GM12891 (cell line): Measurements from ENCODE around the gene GALNT13.

Source experiments
- PAX5 ChIP-seq: IDR thresholded peaks from 2 replicates; pipeline ENCODE4 v1.6.1; 2011; ENCODE audit warnings: low read length, moderate library complexity, mild to moderate bottlenecking; ENCODE audit not compliant: insufficient read depth, severe bottlenecking
- POLR2A ChIP-seq: IDR thresholded peaks from 2 replicates; pipeline ENCODE4 v1.6.1; 2011; ENCODE audit warnings: low read depth, low read length, control low read depth
- POLR2AphosphoS5 ChIP-seq: IDR thresholded peaks from 2 replicates; pipeline ENCODE4 v1.6.1; 2011; ENCODE audit warnings: low read depth, low read length, control low read depth
- POU2F2 ChIP-seq: IDR thresholded peaks from 2 replicates; pipeline ENCODE4 v1.6.1; 2011; ENCODE audit warnings: low read depth, mild to moderate bottlenecking, control low read depth, low read length, moderate library complexity
- SPI1 ChIP-seq: IDR thresholded peaks from 2 replicates; pipeline ENCODE4 v1.6.1; 2011; ENCODE audit warnings: low read depth, low read length, control low read depth
- TAF1 ChIP-seq: IDR thresholded peaks from 2 replicates; pipeline ENCODE4 v1.6.1; 2011; ENCODE audit warnings: low read depth, low read length, control low read depth

GRCh38 chr2:154029504-154029903 lies 157.8 kb downstream of the GALNT13 start:
- TF ChIP-seq POLR2A: no peak
- no peak for TF ChIP-seq PAX5
- TF ChIP-seq POLR2AphosphoS5: no peak
- TF ChIP-seq TAF1: no peak
- TF ChIP-seq SPI1: no peak
- TF ChIP-seq POU2F2: no peak
